Gastroesophageal sphincter (tissue), 3 donors: Measurements from ENCODE around the gene WSCD2.

Experiments
- CTCF ChIP-seq, 4 experiments: fragments of 200-600 bp in 2 of 4; fragments of 450-650 bp in 2 of 4; sonication (generic) in 1 of 4; IDR thresholded peaks; one replicate each; pipeline ENCODE4 v1.5.1; 2017 to 2019; ENCODE audit warnings: antibody characterized with exemption in 4 of 4, mild to moderate bottlenecking in 2 of 4, moderate library complexity in 2 of 4
- EP300 ChIP-seq: sonication (generic); formaldehyde crosslinking; IDR thresholded peaks from one replicate; pipeline ENCODE4 v1.6.1; 2017; ENCODE audit warnings: antibody characterized with exemption, mild to moderate bottlenecking
- POLR2A ChIP-seq, 2 donors: fragments of 450-650 bp; IDR thresholded peaks; one replicate each; pipeline ENCODE4 v1.6.1; 2017; ENCODE audit warnings: antibody characterized with exemption in 2 of 2, mild to moderate bottlenecking in 2 of 2, moderate library complexity in 1 of 2
- POLR2AphosphoS5 ChIP-seq: sonication (generic); formaldehyde crosslinking; IDR thresholded peaks from one replicate; pipeline ENCODE4 v1.6.1; 2017; ENCODE audit warnings: antibody characterized with exemption

DNA sequence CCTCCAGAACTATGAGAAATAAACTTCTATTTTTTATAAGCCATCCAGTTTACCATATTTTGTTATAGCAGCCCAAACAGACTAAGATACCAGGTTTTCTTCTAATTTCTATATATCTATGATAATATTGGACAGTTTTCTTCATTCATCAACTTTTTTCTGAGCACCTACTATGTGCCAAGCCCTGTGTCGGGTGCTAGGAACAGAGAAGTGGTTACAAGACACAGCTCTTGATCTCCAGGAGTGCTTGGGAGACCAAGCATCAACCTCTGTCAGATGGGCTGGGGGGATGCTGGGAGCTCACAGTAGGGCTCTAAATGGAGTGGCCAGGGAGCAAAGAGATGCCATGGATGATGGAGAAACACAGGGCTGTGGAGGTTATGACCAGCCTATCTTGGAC is 2.9 kb upstream of the WSCD2 start:
- no peak for TF ChIP-seq CTCF (IDR thresholded peaks at IDR 0.05)
- no peak for TF ChIP-seq POLR2A (IDR thresholded peaks at IDR 0.05)
- TF ChIP-seq POLR2AphosphoS5, result no peak
- TF ChIP-seq EP300, result no peak
